Breast epithelium (tissue), 3 donors: ENCODE data around the gene COX8C.

Experiments used
- CTCF ChIP-seq, 3 donors: fragments of 450-650 bp; IDR thresholded peaks; one replicate each; pipeline ENCODE4 v1.5.1; 2016 to 2017; ENCODE audit warnings: antibody characterized with exemption in 3 of 3, mild to moderate bottlenecking in 3 of 3, moderate library complexity in 3 of 3
- POLR2A ChIP-seq: fragments of 450-650 bp; IDR thresholded peaks from one replicate; pipeline ENCODE4 v1.6.1; 2016; ENCODE audit warnings: antibody characterized with exemption, mild to moderate bottlenecking, moderate library complexity

- TF ChIP-seq CTCF (IDR thresholded peaks at IDR 0.05) = no peak
- TF ChIP-seq POLR2A = no peak
Measured at GRCh38 chr14:93318927-93319326, 28.1 kb upstream of the COX8C start.
